SK-N-SH (cell line): ENCODE data around the gene ZNF185. TPM values are rescaled to one million over a fixed set of nuclear protein-coding genes. Genes with fewer than 3 reads are reported as not detected.
A peak's percentile ranks its signal among the peaks of the same experiment; 100 is the strongest.

Experiments used
- CTCF ChIA-PET: fragments of 300-600, 350-600 bp; formaldehyde crosslinking; extraction: SDS; loops from one replicate; lab custom pipeline; 2021; lab: Yijun Ruan, JAX
- POLR2A ChIA-PET: fragments of 350-600 bp; sonication (Branson Sonifier 250); formaldehyde crosslinking; extraction: SDS; loops from one replicate; lab custom pipeline; 2020; ENCODE audit warnings: antibody characterized with exemption, inconsistent platforms; lab: Yijun Ruan, JAX
- DNase-seq: peaks from one replicate; pipeline ENCODE4 v3.0.0; 2012
- H2AFZ ChIP-seq: fragments of 200-600 bp; sonication (generic); 2 replicates; pipeline ENCODE4 v1.8.1; 2016; ENCODE audit warnings: antibody characterized with exemption, mild to moderate bottlenecking, low read depth
- H3F3A ChIP-seq: fragments of 200-600 bp; sonication (generic); replicated peaks from 2 replicates; pipeline ENCODE3; 2016; ENCODE audit warnings: antibody characterized with exemption, mild to moderate bottlenecking; ENCODE audit not compliant: insufficient read depth
- H3K27ac ChIP-seq, 2 experiments: fragments of 200-500 bp in 1 of 2; fragments of 200-600 bp in 1 of 2; sonication (Bioruptor generic) in 1 of 2; sonication (generic), shearing (Covaris generic) in 1 of 2; 2 replicates each; pipeline versions ENCODE4 v1.5.1 to v1.6.1; 2014 to 2016; ENCODE audit warnings: low read depth in 2 of 2, inconsistent platforms in 1 of 2, low read length in 1 of 2, mild to moderate bottlenecking in 1 of 2, mixed read lengths in 1 of 2
- H3K27me3 ChIP-seq: fragments of 200-600 bp; sonication (generic), shearing (Covaris generic); 2 replicates; pipeline ENCODE4 v1.6.1; 2016; ENCODE audit warnings: mixed run types; ENCODE audit not compliant: insufficient read depth
- H3K36me3 ChIP-seq, 2 experiments: fragments of 200-500 bp in 1 of 2; fragments of 200-600 bp in 1 of 2; sonication (Bioruptor generic) in 1 of 2; sonication (generic) in 1 of 2; replicated peaks in 1 of 2; 2 replicates each; pipeline versions ENCODE3 to v1.5.1; 2014 to 2016; ENCODE audit warnings: low read length in 1 of 2, mild to moderate bottlenecking in 1 of 2; ENCODE audit not compliant: insufficient read depth in 2 of 2, control insufficient read depth in 1 of 2
- H3K4me1 ChIP-seq, 2 experiments: fragments of 200-500 bp in 1 of 2; fragments of 200-600 bp in 1 of 2; sonication (Bioruptor generic) in 1 of 2; sonication (generic), shearing (Covaris generic) in 1 of 2; 2 replicates each; pipeline versions ENCODE4 v1.5.1 to v1.6.1; 2014 to 2016; ENCODE audit warnings: low read depth in 1 of 2, low read length in 1 of 2, mixed run types in 1 of 2; ENCODE audit not compliant: insufficient read depth in 2 of 2, control insufficient read depth in 1 of 2
- H3K4me2 ChIP-seq: fragments of 200-600 bp; sonication (generic), shearing (Covaris generic); 2 replicates; pipeline ENCODE4 v1.6.1; 2017; ENCODE audit warnings: mixed run types
- H3K4me3 ChIP-seq, 2 experiments: fragments of 200-500 bp in 1 of 2; fragments of 200-600 bp in 1 of 2; sonication (Bioruptor generic) in 1 of 2; sonication (generic), shearing (Covaris generic) in 1 of 2; 2 replicates each; pipeline versions ENCODE4 v1.5.1 to v1.8.1; 2014 to 2016; ENCODE audit warnings: low read depth in 2 of 2, inconsistent platforms in 1 of 2, low read length in 1 of 2, mild to moderate bottlenecking in 1 of 2, mixed read lengths in 1 of 2, moderate library complexity in 1 of 2
- H3K79me2 ChIP-seq: fragments of 200-600 bp; sonication (generic); 2 replicates; pipeline ENCODE4 v1.8.1; 2017; ENCODE audit warnings: mild to moderate bottlenecking; ENCODE audit not compliant: insufficient read depth
- H3K9ac ChIP-seq: fragments of 200-600 bp; sonication (generic); 2 replicates; pipeline ENCODE4 v1.6.1; 2017; ENCODE audit warnings: mixed run types
- H3K9me2 ChIP-seq: fragments of 200-600 bp; sonication (generic); 2 replicates; pipeline ENCODE4 v1.6.1; 2017; ENCODE audit warnings: mixed run types
- H3K9me3 ChIP-seq: fragments of 200-600 bp; sonication (generic); 2 replicates; pipeline ENCODE4 v1.6.1; 2017; ENCODE audit warnings: mixed run types, mild to moderate bottlenecking, moderate library complexity
- H4K20me1 ChIP-seq: fragments of 200-600 bp; sonication (generic); 2 replicates; pipeline ENCODE4 v1.6.1; 2017; ENCODE audit warnings: mild to moderate bottlenecking, mixed run types; ENCODE audit not compliant: insufficient read depth
- EP300 ChIP-seq, 2 experiments: IDR thresholded peaks; 2 replicates each; pipeline versions ENCODE4 v1.4.0 to v1.6.1; 2012; ENCODE audit warnings: borderline replicate concordance in 1 of 2, low read depth in 1 of 2, low read length in 1 of 2
- EZH2phosphoT487 ChIP-seq: fragments of 200-600 bp; sonication (generic); IDR thresholded peaks from 2 replicates; pipeline ENCODE4 v1.6.1; 2017; ENCODE audit warnings: low read depth, mixed run types, mild to moderate bottlenecking, antibody characterized with exemption, moderate library complexity, borderline replicate concordance
- FOSL2 ChIP-seq: IDR thresholded peaks from 2 replicates; pipeline ENCODE4 v1.4.0; 2012; ENCODE audit warnings: low read depth, mild to moderate bottlenecking, moderate library complexity, borderline replicate concordance
- FOXM1 ChIP-seq: IDR thresholded peaks from 2 replicates; pipeline ENCODE4 v1.4.0; 2012; ENCODE audit warnings: low read depth, mild to moderate bottlenecking
- GABPA ChIP-seq: IDR thresholded peaks from 2 replicates; pipeline ENCODE4 v1.4.0; 2012; ENCODE audit warnings: low read depth, mild to moderate bottlenecking
- JUND ChIP-seq: IDR thresholded peaks from 2 replicates; pipeline ENCODE4 v1.4.0; 2012
- MAX ChIP-seq: IDR thresholded peaks from 2 replicates; pipeline ENCODE4 v1.4.0; 2012; ENCODE audit warnings: low read depth
- MEF2A ChIP-seq: IDR thresholded peaks from 2 replicates; pipeline ENCODE4 v1.4.0; 2012; ENCODE audit warnings: low read depth, borderline replicate concordance
- MXI1 ChIP-seq: IDR thresholded peaks from 2 replicates; pipeline ENCODE4 v1.6.1; 2012; ENCODE audit warnings: mild to moderate bottlenecking, low read depth, low read length, improper control_type of control experiment
- NFIC ChIP-seq: IDR thresholded peaks from 2 replicates; pipeline ENCODE4 v1.4.0; 2012; ENCODE audit warnings: borderline replicate concordance
- PBX3 ChIP-seq: IDR thresholded peaks from 2 replicates; pipeline ENCODE4; 2012
- POLR2AphosphoS5 ChIP-seq: IDR thresholded peaks from 2 replicates; pipeline ENCODE4 v1.6.1; 2012; ENCODE audit warnings: low read depth, low read length
- RAD21 ChIP-seq: IDR thresholded peaks from 2 replicates; pipeline ENCODE4 v1.6.1; 2012; ENCODE audit warnings: mild to moderate bottlenecking, low read length
- SIN3A ChIP-seq: IDR thresholded peaks from 2 replicates; pipeline ENCODE4 v1.6.1; 2012; ENCODE audit warnings: low read depth, mild to moderate bottlenecking, low read length, moderate library complexity, borderline replicate concordance
- SMC3 ChIP-seq: IDR thresholded peaks from 2 replicates; pipeline ENCODE4 v1.6.1; 2012; ENCODE audit warnings: low read depth, low read length, improper control_type of control experiment
- TAF1 ChIP-seq: IDR thresholded peaks from 2 replicates; pipeline ENCODE4 v1.6.1; 2012; ENCODE audit warnings: low read depth, mild to moderate bottlenecking, low read length, moderate library complexity, borderline replicate concordance
- TEAD4 ChIP-seq: IDR thresholded peaks from 2 replicates; pipeline ENCODE4 v1.4.0; 2012; ENCODE audit warnings: mild to moderate bottlenecking, borderline replicate concordance; ENCODE audit not compliant: insufficient read depth
- USF2 ChIP-seq: fragments of 150-350 bp; IDR thresholded peaks from 2 replicates; pipeline ENCODE4 v1.6.1; 2017; ENCODE audit warnings: antibody characterized with exemption, low read length, low read depth, borderline replicate concordance
- YY1 ChIP-seq: IDR thresholded peaks from 2 replicates; pipeline ENCODE4 v1.4.0; 2012; ENCODE audit warnings: low read depth, mild to moderate bottlenecking
- WGBS: methylation state at CpG from one replicate; pipeline ENCODE4 v1.1.6; 2017; ENCODE audit warnings: low lambda C conversion rate; 5-methylcytosine and 5-hydroxymethylcytosine counted together
- polyA plus RNA-seq, 3 experiments: library from polyadenylated mRNA; depleted of rRNA; stranded (reverse); fragments of >200 nt; gene quantifications; 2 replicates each; pipeline ENCODE4 v1.2.3, GENCODE V29; 2012
- TF ChIP-seq, protein P1 (sequence below): fragments of 200-600 bp; sonication (generic); IDR thresholded peaks from 2 replicates; pipeline ENCODE4 v1.6.1; 2017; ENCODE audit warnings: antibody characterized with exemption, mild to moderate bottlenecking, moderate library complexity
- TF ChIP-seq, protein P2 (sequence below): IDR thresholded peaks from 2 replicates; pipeline ENCODE4 v1.4.0; 2012; ENCODE audit warnings: low read depth, borderline replicate concordance

The ZNF185 gene
- polyA plus RNA-seq, 1 of the 3 experiments (the other 2 are of a cell fraction) = 10.3 TPM

DNA sequence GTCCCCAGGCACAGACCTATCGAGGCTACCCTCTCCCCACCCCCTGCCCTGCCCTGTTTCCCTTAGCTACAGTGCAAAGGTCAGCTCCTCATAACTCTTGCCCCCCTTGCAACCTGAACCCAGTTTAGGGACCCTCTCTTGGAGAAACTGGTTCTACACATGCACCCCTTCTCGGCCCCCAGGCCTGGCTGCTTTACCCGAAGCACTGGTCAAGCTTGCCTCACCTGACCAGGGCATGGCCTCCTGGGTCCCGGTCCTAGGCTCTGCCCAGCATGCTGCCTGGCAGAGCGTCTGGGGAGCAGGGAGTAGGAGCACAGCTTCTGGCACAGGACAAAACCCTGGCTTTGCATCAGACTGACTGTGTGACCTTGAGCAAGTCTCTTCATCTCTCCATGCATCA, 28.0 kb downstream of the ZNF185 start:
- H2AFZ ChIP-seq = no peak overlapping the region
- peaks cover 4% of the 10 kb centered on the region; the same call in 1 of the 2 replicates for H3K27me3 ChIP-seq
- CTCF ChIA-PET = interaction anchor here (0.5 to 4.8 kb wide), 12 partner anchors 9 to 1176 kb away, joined by 3 to 40 read pairs (median 4); partner anchors contain the start of gene ZNF185
- no peaks in the 10 kb centered on the region for H3K9me2 ChIP-seq
- H3K9me3 ChIP-seq = no peaks in the 10 kb centered on the region
- no peaks in the 10 kb centered on the region for H4K20me1 ChIP-seq
- no peaks in the 10 kb centered on the region for H3K36me3 ChIP-seq
- H3K79me2 ChIP-seq = no peaks in the 10 kb centered on the region
- TF ChIP-seq SIN3A (no peak), EP300 (IDR thresholded peaks at IDR 0.05; ENCODE audit: borderline replicate concordance in 1 of 2, low read depth in 1 of 2, low read length in 1 of 2) (no peak), FOXM1 (no peak), MXI1 (no peak), NFIC (no peak), YY1 (no peak), SMC3 (no peak), TAF1 (no peak), MAX (no peak)
- TF ChIP-seq, protein P1, sequence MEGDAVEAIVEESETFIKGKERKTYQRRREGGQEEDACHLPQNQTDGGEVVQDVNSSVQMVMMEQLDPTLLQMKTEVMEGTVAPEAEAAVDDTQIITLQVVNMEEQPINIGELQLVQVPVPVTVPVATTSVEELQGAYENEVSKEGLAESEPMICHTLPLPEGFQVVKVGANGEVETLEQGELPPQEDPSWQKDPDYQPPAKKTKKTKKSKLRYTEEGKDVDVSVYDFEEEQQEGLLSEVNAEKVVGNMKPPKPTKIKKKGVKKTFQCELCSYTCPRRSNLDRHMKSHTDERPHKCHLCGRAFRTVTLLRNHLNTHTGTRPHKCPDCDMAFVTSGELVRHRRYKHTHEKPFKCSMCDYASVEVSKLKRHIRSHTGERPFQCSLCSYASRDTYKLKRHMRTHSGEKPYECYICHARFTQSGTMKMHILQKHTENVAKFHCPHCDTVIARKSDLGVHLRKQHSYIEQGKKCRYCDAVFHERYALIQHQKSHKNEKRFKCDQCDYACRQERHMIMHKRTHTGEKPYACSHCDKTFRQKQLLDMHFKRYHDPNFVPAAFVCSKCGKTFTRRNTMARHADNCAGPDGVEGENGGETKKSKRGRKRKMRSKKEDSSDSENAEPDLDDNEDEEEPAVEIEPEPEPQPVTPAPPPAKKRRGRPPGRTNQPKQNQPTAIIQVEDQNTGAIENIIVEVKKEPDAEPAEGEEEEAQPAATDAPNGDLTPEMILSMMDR = no peak
- TF ChIP-seq, protein P2, sequence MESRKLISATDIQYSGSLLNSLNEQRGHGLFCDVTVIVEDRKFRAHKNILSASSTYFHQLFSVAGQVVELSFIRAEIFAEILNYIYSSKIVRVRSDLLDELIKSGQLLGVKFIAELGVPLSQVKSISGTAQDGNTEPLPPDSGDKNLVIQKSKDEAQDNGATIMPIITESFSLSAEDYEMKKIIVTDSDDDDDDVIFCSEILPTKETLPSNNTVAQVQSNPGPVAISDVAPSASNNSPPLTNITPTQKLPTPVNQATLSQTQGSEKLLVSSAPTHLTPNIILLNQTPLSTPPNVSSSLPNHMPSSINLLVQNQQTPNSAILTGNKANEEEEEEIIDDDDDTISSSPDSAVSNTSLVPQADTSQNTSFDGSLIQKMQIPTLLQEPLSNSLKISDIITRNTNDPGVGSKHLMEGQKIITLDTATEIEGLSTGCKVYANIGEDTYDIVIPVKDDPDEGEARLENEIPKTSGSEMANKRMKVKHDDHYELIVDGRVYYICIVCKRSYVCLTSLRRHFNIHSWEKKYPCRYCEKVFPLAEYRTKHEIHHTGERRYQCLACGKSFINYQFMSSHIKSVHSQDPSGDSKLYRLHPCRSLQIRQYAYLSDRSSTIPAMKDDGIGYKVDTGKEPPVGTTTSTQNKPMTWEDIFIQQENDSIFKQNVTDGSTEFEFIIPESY = no peak
- H3K4me1 ChIP-seq = peaks cover 0 to 3% of the 10 kb centered on the region in 2 experiments; a peak in 1 of 4 replicates
- H3K27ac ChIP-seq = no peak overlapping the region
- POLR2A ChIA-PET = no interaction called here
- H3K4me2 ChIP-seq = no peak overlapping the region
- DNase-seq = no peak
- no peaks in the 10 kb centered on the region for H3F3A ChIP-seq
- H3K4me3 ChIP-seq = no peak overlapping the region
- H3K9ac ChIP-seq = no peak overlapping the region
- 58% methylated on average over 5 of the region's 5 CpGs for WGBS

- H3K27ac ChIP-seq = no peak overlapping the region
- no peak overlapping the region for H3K4me2 ChIP-seq
- H3K27me3 ChIP-seq = peaks cover 4% of the 10 kb centered on the region; the same call in 1 of the 2 replicates
- WGBS = 0% methylated on average over 7 of the region's 8 CpGs
- no peaks in the 10 kb centered on the region for H3F3A ChIP-seq
- no peak overlapping the region for H3K4me3 ChIP-seq
- H3K9me2 ChIP-seq = no peaks in the 10 kb centered on the region
- H3K79me2 ChIP-seq = no peaks in the 10 kb centered on the region
- DNase-seq = peak; percentile 70
- H4K20me1 ChIP-seq = no peaks in the 10 kb centered on the region
- no peaks in the 10 kb centered on the region for H3K36me3 ChIP-seq
- no peak overlapping the region for H2AFZ ChIP-seq
- ChIA-PET CTCF (interaction anchor here (0.5 to 4.8 kb wide), 13 partner anchors 9 to 1176 kb away, joined by 3 to 40 read pairs (median 4); partner anchors contain the start of gene ZNF185), POLR2A (no interaction called here)
- H3K9me3 ChIP-seq = no peaks in the 10 kb centered on the region
- peaks cover 0 to 3% of the 10 kb centered on the region in 2 experiments; a peak in 1 of 4 replicates for H3K4me1 ChIP-seq
- H3K9ac ChIP-seq = no peak overlapping the region
- TF ChIP-seq MEF2A = no peak
- peak; percentile 75 for TF ChIP-seq FOSL2
- 0 out of 2 replicates have a peak, but pooled peaks have one; percentile 36 for TF ChIP-seq JUND
- TF ChIP-seq SIN3A = no peak
- TF ChIP-seq GABPA = no peak
- TF ChIP-seq PBX3 = no peak
- TF ChIP-seq POLR2AphosphoS5 = no peak
- TF ChIP-seq USF2 = no peak
- TF ChIP-seq YY1 = no peak
- TF ChIP-seq MXI1 = no peak
- TF ChIP-seq EZH2phosphoT487 = no peak
- TF ChIP-seq TEAD4 = no peak
- peak; percentile 63 for TF ChIP-seq RAD21
- peak; percentile 78 for TF ChIP-seq NFIC
Measured at GRCh38 chrX:152926279-152926678, 28.4 kb downstream of the ZNF185 start.
